Bronchial smooth muscle cell (primary cell): Measurements from ENCODE around the gene RAB40C. TPM values are rescaled to one million over a fixed set of nuclear protein-coding genes. Genes with fewer than 3 reads are reported as not detected.

Source experiments
- total RNA-seq: library from RNA; depleted of rRNA; stranded (reverse); fragments of >200 nt; gene quantifications from 2 replicates; pipeline ENCODE4 v1.2.1, GENCODE V29; 2014

RAB40C gene
- total RNA-seq, result 6.5 and 8.2 TPM in 2 replicates

GRCh38 chr16:589658-590187 lies at the start of gene RAB40C:
TSS of gene RAB40C (plus strand) at chr16:590066. CDS start at chr16:590292, 226 bp downstream.

GRCh38 chr16:560204-560700 lies 29.6 kb upstream of the RAB40C start, which contains the start of gene PRR35:
TSS of gene PRR35 (plus strand) at chr16:560394. CDS start at chr16:563295, 2,901 bp downstream.

GRCh38 chr16:566475-567372 lies 23.1 kb upstream of the RAB40C start, which contains the start of gene NHLRC4:
TSS of gene NHLRC4 (plus strand) at chr16:567005. CDS start at chr16:568048, 1,043 bp downstream.

GRCh38 chr16:569445-570254 lies 20.2 kb upstream of the RAB40C start, which contains the start of gene PIGQ:
TSS of gene PIGQ (plus strand) at chr16:569968. CDS start at chr16:574075, 4,107 bp downstream.

GRCh38 chr16:630815-631405 lies 41.0 kb downstream of the RAB40C start, which contains the start of gene WFIKKN1:
TSS of gene WFIKKN1 (plus strand) at chr16:630985. CDS start at chr16:631254, 269 bp downstream.

GRCh38 chr16:636206-637080 lies 46.6 kb downstream of the RAB40C start, which contains the start of gene METTL26:
TSS of gene METTL26 (minus strand) at chr16:636305. CDS start at chr16:636290, 15 bp downstream.

GRCh38 chr16:641326-642188 lies 51.7 kb downstream of the RAB40C start, which contains the start of gene MCRIP2:
TSS of gene MCRIP2 (plus strand) at chr16:641828. CDS start at chr16:641992, 164 bp downstream.

GRCh38 chr16:648781-649589 lies 59.1 kb downstream of the RAB40C start, which contains the start of gene WDR90:
TSS of gene WDR90 (plus strand) at chr16:649365. CDS start at chr16:649417, 52 bp downstream.

GRCh38 chr16:667780-668518 lies 78.1 kb downstream of the RAB40C start, which contains the start of gene RHOT2:
TSS of gene RHOT2 (plus strand) at chr16:668132. CDS start at chr16:668200, 68 bp downstream.

GRCh38 chr16:674968-675883 lies 85.4 kb downstream of the RAB40C start, which contains the start of gene RHBDL1:
TSS of gene RHBDL1 (plus strand) at chr16:675671. CDS start at chr16:675791, 120 bp downstream.

Other genes with a start within 250 kb of the RAB40C start
- gene AXIN1, start 237.3 kb upstream of the RAB40C start, total RNA-seq, result 14.2 and 17.5 TPM in 2 replicates
- 58.6 and 85.7 TPM in 2 replicates for gene MRPL28, start 219.5 kb upstream of the RAB40C start, total RNA-seq
- 73.8 and 99.2 TPM in 2 replicates for gene PGAP6, start 208.1 kb upstream of the RAB40C start, total RNA-seq
- gene NME4, start 192.9 kb upstream of the RAB40C start, total RNA-seq, result 47.2 and 78.2 TPM in 2 replicates
- gene DECR2, start 188.2 kb upstream of the RAB40C start, total RNA-seq, result 3.7 and 11.8 TPM in 2 replicates
- 17.5 and 18.0 TPM in 2 replicates for gene RAB11FIP3, start 164.4 kb upstream of the RAB40C start, total RNA-seq
- gene CAPN15, start 62.4 kb upstream of the RAB40C start, total RNA-seq, result 13.9 and 15.9 TPM in 2 replicates
- gene PRR35, start 29.7 kb upstream of the RAB40C start, total RNA-seq, result not detected in 2 replicates
- 1.1 and 4.7 TPM in 2 replicates for gene NHLRC4, start 23.1 kb upstream of the RAB40C start, total RNA-seq
- gene PIGQ, start 20.1 kb upstream of the RAB40C start, total RNA-seq, result 16.7 and 23.0 TPM in 2 replicates
- 0.09 and 0.32 TPM in 2 replicates for gene WFIKKN1, start 40.9 kb downstream of the RAB40C start, total RNA-seq
- 66.9 and 80.2 TPM in 2 replicates for gene METTL26, start 46.2 kb downstream of the RAB40C start, total RNA-seq
- 9.0 and 12.9 TPM in 2 replicates for gene MCRIP2, start 51.8 kb downstream of the RAB40C start, total RNA-seq
- 8.5 TPM in 2 replicates for gene WDR90, start 59.3 kb downstream of the RAB40C start, total RNA-seq
- 30.1 and 32.0 TPM in 2 replicates for gene RHOT2, start 78.1 kb downstream of the RAB40C start, total RNA-seq
- 3.9 and 5.0 TPM in 2 replicates for gene RHBDL1, start 85.6 kb downstream of the RAB40C start, total RNA-seq
- 187 and 202 TPM in 2 replicates for gene STUB1, start 90.3 kb downstream of the RAB40C start, total RNA-seq
- 18.1 and 22.9 TPM in 2 replicates for gene JMJD8, start 94.3 kb downstream of the RAB40C start, total RNA-seq
- 3.8 and 5.2 TPM in 2 replicates for gene WDR24, start 100.3 kb downstream of the RAB40C start, total RNA-seq
- gene FBXL16, start 115.7 kb downstream of the RAB40C start, total RNA-seq, result under 0.01 and 0.09 TPM in 2 replicates
- gene METRN, start 125.1 kb downstream of the RAB40C start, total RNA-seq, result 67.3 and 101 TPM in 2 replicates
- 12.5 and 23.6 TPM in 2 replicates for gene ANTKMT, start 131.1 kb downstream of the RAB40C start, total RNA-seq
- gene CCDC78, start 136.4 kb downstream of the RAB40C start, total RNA-seq, result 0.34 and 2.0 TPM in 2 replicates
- 9.7 and 15.1 TPM in 2 replicates for gene HAGHL, start 137.0 kb downstream of the RAB40C start, total RNA-seq
- gene CIAO3, start 150.9 kb downstream of the RAB40C start, total RNA-seq, result 24.3 and 32.0 TPM in 2 replicates
- not detected in 2 replicates for gene MSLN, start 170.7 kb downstream of the RAB40C start, total RNA-seq
- 15.3 and 15.8 TPM in 2 replicates for gene RPUSD1, start 198.3 kb downstream of the RAB40C start, total RNA-seq
- 1.7 and 3.0 TPM in 2 replicates for gene CHTF18, start 198.6 kb downstream of the RAB40C start, total RNA-seq
- not detected in 2 replicates for gene GNG13, start 210.7 kb downstream of the RAB40C start, total RNA-seq